ENCODE measurements around the gene NECTIN3. TPM values are rescaled to one million over a fixed set of nuclear protein-coding genes. Genes with fewer than 3 reads are reported as not detected.

Gene NECTIN3
- total RNA-seq, 2 donors from 2014 or later = 21.0 to 21.8 TPM

GRCh38 chr3:111076732-111077131, 5.1 kb downstream of the NECTIN3 start:
- intact Hi-C loops (cut with DNase I) = no loop called here
- no peak for DNase-seq (ENCODE audit: low spot score)

GRCh38 chr3:111077369-111077768, 5.8 kb downstream of the NECTIN3 start:
- intact Hi-C loops (cut with DNase I) = no loop called here
- DNase-seq (ENCODE audit: low spot score) = no peak

- DNase-seq (ENCODE audit: low spot score) = no peak
- intact Hi-C loops (cut with DNase I) = loop anchor here in 1 of 2 donors (10.0 kb wide), 1 partner anchor 954 kb away; the partner anchor contains the start of gene TMPRSS7
These were observed 8.8 kb downstream of the NECTIN3 start for GRCh38 chr3:111080413-111080812.

GRCh38 chr3:111081008-111081545, 9.5 kb downstream of the NECTIN3 start:
- intact Hi-C loops (cut with DNase I) = loop anchor here in 1 of 2 donors (10.0 kb wide), 1 partner anchor 954 kb away; the partner anchor contains the start of gene TMPRSS7
- no peak for DNase-seq (ENCODE audit: low spot score)

- no peak for DNase-seq (ENCODE audit: low spot score)
- intact Hi-C loops (cut with DNase I) = loop anchor here in 1 of 2 donors (10.0 kb wide), 1 partner anchor 950 kb away; the partner anchor contains the start of gene TMPRSS7
These were observed 13.3 kb downstream of the NECTIN3 start for GRCh38 chr3:111084911-111085310.

GRCh38 chr3:111087924-111088469, 16.4 kb downstream of the NECTIN3 start:
- DNase-seq (ENCODE audit: low spot score) = no peak
- intact Hi-C loops (cut with DNase I) = loop anchor here in 1 of 2 donors (10.0 kb wide), 1 partner anchor 947 kb away; the partner anchor contains the start of gene TMPRSS7

GRCh38 chr3:111096487-111097209, 25.0 kb downstream of the NECTIN3 start:
- peak; percentile 74 for DNase-seq (ENCODE audit: low spot score)
- intact Hi-C loops (cut with DNase I) = no loop called here

GRCh38 chr3:111103807-111104206, 32.2 kb downstream of the NECTIN3 start:
- DNase-seq (ENCODE audit: low spot score) = no peak
- intact Hi-C loops (cut with DNase I) = no loop called here

- no peak for DNase-seq (ENCODE audit: low spot score)
- intact Hi-C loops (cut with DNase I) = no loop called here
These were observed 35.5 kb downstream of the NECTIN3 start for GRCh38 chr3:111106993-111107661.

- intact Hi-C loops (cut with DNase I) = no loop called here
- no peak for DNase-seq (ENCODE audit: low spot score)
These were observed 36.0 kb downstream of the NECTIN3 start for GRCh38 chr3:111107662-111108035.

GRCh38 chr3:111112913-111113312, 41.3 kb downstream of the NECTIN3 start:
- intact Hi-C loops (cut with DNase I) = no loop called here
- DNase-seq (ENCODE audit: low spot score) = no peak

- intact Hi-C loops (cut with DNase I) = no loop called here
- no peak for DNase-seq (ENCODE audit: low spot score)
These were observed 57.3 kb downstream of the NECTIN3 start for GRCh38 chr3:111128884-111129283.

- intact Hi-C loops (cut with DNase I) = no loop called here
- DNase-seq (ENCODE audit: low spot score) = no peak
These were observed 59.2 kb downstream of the NECTIN3 start for GRCh38 chr3:111130827-111131226.

GRCh38 chr3:111134302-111134701, 62.7 kb downstream of the NECTIN3 start:
- no peak for DNase-seq (ENCODE audit: low spot score)
- intact Hi-C loops (cut with DNase I) = no loop called here

GRCh38 chr3:111151438-111151837, 79.8 kb downstream of the NECTIN3 start:
- no peak for DNase-seq (ENCODE audit: low spot score)
- intact Hi-C loops (cut with DNase I) = no loop called here

GRCh38 chr3:111152496-111152895, 80.9 kb downstream of the NECTIN3 start:
- intact Hi-C loops (cut with DNase I) = no loop called here
- DNase-seq (ENCODE audit: low spot score) = no peak

GRCh38 chr3:111156517-111156916, 84.9 kb downstream of the NECTIN3 start:
- no peak for DNase-seq (ENCODE audit: low spot score)
- intact Hi-C loops (cut with DNase I) = no loop called here

- no peak for DNase-seq (ENCODE audit: low spot score)
- intact Hi-C loops (cut with DNase I) = no loop called here
These were observed 87.8 kb downstream of the NECTIN3 start for GRCh38 chr3:111159391-111159790.

- intact Hi-C loops (cut with DNase I) = no loop called here
- DNase-seq (ENCODE audit: low spot score) = no peak
These were observed 93.0 kb downstream of the NECTIN3 start for GRCh38 chr3:111164621-111165020.

- DNase-seq (ENCODE audit: low spot score) = no peak
- intact Hi-C loops (cut with DNase I) = no loop called here
These were observed 93.8 kb downstream of the NECTIN3 start for GRCh38 chr3:111165411-111165810.
